Measurements from ENCODE around the gene PKMYT1. TPM values are rescaled to one million over a fixed set of nuclear protein-coding genes. Genes with fewer than 3 reads are reported as not detected.

The PKMYT1 gene
- total RNA-seq, 2 donors from 2014 or later = 5.9 TPM; not detected in 1

DNA sequence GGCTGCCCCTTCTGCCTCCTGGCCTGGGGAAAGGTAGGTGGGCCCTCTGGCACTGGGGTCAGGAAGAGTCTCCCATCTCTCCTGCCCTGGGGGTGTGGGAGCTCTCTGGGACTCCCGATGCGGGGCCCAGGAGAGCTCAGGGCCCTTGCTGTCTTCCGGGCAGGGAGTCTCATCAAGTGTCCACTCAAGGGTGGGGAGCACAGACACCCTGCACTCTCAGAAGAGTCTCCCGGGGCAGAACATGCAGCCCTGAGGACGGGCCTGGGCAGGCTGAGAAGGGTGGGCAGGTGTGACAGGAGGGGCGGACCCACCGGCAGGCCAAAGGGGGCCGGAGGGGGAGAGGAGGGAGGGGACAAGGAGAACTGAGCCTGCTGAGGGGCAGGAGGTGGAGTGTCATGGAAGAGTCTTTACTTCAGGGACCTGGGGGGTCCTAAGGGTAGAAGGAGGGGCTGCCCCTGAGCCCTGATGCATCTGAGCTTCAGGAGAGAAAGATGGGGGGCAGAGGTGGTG lies 8.4 kb upstream of the PKMYT1 start:
- Histone ChIP-seq H3K4me3 (no peak overlapping the region), H3K36me3 (no peaks in the 10 kb centered on the region), H3K27ac (no peak overlapping the region), H3K4me1 (ENCODE audit: control insufficient read depth in 1 of 2, low read depth in 2 of 2) (peaks cover 0 to 12% of the 10 kb centered on the region in 2 donors), H3K9me3 (no peaks in the 10 kb centered on the region), H3K27me3 (replicated peaks; ENCODE audit: insufficient read depth) (no peaks in the 10 kb centered on the region)
- DNase-seq (ENCODE audit: low spot score) (no peak), ATAC-seq (ENCODE audit: insufficient number of reproducible peaks, low FRiP score, low read depth) (no peak)
- TF ChIP-seq, protein P1, sequence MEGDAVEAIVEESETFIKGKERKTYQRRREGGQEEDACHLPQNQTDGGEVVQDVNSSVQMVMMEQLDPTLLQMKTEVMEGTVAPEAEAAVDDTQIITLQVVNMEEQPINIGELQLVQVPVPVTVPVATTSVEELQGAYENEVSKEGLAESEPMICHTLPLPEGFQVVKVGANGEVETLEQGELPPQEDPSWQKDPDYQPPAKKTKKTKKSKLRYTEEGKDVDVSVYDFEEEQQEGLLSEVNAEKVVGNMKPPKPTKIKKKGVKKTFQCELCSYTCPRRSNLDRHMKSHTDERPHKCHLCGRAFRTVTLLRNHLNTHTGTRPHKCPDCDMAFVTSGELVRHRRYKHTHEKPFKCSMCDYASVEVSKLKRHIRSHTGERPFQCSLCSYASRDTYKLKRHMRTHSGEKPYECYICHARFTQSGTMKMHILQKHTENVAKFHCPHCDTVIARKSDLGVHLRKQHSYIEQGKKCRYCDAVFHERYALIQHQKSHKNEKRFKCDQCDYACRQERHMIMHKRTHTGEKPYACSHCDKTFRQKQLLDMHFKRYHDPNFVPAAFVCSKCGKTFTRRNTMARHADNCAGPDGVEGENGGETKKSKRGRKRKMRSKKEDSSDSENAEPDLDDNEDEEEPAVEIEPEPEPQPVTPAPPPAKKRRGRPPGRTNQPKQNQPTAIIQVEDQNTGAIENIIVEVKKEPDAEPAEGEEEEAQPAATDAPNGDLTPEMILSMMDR (IDR thresholded peaks at IDR 0.05) = no peak

DNA sequence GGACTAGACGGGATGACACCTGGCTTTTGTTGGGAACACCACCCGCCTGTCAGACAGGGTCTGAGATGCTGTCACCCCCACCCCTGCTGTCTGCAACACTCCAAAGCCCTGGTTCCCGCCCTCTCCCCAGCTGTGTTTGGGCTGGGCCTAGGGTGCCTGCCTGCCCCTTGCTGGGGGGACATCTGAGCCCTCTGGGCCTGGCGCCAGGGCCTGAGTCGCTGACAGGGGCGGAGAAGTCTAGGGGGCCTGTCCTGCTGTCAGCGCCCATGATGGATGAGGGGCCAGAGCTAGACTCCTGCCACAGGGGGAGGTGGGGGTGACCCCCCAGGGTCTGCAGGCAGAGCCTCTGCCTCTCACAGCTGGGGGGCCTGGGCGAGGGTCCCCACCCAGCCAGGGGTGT lies 7.6 kb upstream of the PKMYT1 start:
- TF ChIP-seq, protein P1 (IDR thresholded peaks at IDR 0.05) = no peak
- H3K27me3 ChIP-seq (replicated peaks; ENCODE audit: insufficient read depth) = no peaks in the 10 kb centered on the region
- no peak for ATAC-seq (ENCODE audit: insufficient number of reproducible peaks, low FRiP score, low read depth)
- H3K4me3 ChIP-seq = no peak overlapping the region
- H3K9me3 ChIP-seq = no peaks in the 10 kb centered on the region
- no peaks in the 10 kb centered on the region for H3K36me3 ChIP-seq
- H3K4me1 ChIP-seq (ENCODE audit: control insufficient read depth in 1 of 2, low read depth in 2 of 2) = peaks cover 0 to 13% of the 10 kb centered on the region in 2 donors
- DNase-seq (ENCODE audit: low spot score) = no peak
- H3K27ac ChIP-seq = no peak overlapping the region

DNA sequence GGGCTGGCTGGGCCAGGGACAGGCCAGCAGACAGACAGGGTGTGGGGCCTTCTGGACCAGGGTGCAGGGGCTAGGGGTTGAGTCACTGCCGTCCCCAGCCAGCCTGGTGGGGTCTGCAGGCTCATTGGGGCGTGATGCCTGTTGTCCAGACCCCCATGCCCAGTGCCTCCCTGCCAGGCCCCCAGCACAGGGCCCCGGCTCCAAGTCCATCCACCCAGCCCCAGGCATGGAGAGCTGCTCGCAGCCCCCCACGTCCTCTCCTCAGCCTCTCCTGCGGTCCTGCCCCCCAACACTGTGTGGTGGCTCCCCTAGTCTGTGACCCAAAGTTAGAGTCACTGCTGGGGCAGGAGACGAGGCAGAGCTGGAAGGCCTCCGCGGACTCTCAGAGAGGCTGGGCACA lies 7.0 kb upstream of the PKMYT1 start:
- Histone ChIP-seq H3K9me3 (no peaks in the 10 kb centered on the region), H3K36me3 (no peaks in the 10 kb centered on the region), H3K27ac (no peak overlapping the region), H3K4me1 (ENCODE audit: control insufficient read depth in 1 of 2, low read depth in 2 of 2) (peaks cover 0 to 13% of the 10 kb centered on the region in 2 donors), H3K4me3 (no peak overlapping the region), H3K27me3 (replicated peaks; ENCODE audit: insufficient read depth) (no peaks in the 10 kb centered on the region)
- no peak for ATAC-seq (ENCODE audit: insufficient number of reproducible peaks, low FRiP score, low read depth)
- DNase-seq (ENCODE audit: low spot score) = no peak
- TF ChIP-seq, protein P1 (IDR thresholded peaks at IDR 0.05) = no peak

DNA sequence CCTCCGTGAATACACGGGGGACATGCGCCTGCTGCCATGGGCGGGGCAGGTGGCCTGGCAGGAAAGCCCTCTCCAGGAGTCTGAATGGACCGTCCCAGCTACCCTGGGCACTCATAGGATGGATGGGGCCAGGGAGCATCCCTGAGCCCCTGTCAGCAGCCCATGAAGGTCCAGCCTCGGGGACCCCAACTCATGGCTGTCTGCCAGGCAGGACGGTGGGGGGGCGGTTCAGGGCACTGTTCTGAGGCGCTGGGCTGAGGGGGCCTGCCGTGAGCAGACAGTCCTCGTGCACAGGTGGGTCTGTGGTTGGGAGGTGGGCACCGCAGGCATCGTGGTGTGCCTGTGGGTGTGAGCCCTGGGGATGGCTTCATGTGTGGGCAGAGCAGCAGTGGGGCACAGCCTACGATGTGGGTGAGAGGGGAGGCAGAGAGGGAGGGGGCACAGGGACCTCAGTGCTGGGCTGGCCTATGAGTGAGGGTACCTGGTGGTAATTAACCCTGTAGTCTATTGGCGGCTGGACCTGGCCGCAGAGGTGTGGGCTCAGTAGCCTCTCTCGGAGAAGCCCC lies 6.5 kb upstream of the PKMYT1 start:
- Histone ChIP-seq H3K4me3 (no peak overlapping the region), H3K27ac (no peak overlapping the region), H3K9me3 (no peaks in the 10 kb centered on the region), H3K4me1 (ENCODE audit: control insufficient read depth in 1 of 2, low read depth in 2 of 2) (peaks cover 0 to 13% of the 10 kb centered on the region in 2 donors), H3K27me3 (replicated peaks; ENCODE audit: insufficient read depth) (no peaks in the 10 kb centered on the region), H3K36me3 (no peaks in the 10 kb centered on the region)
- DNase-seq (ENCODE audit: low spot score) (no peak), ATAC-seq (ENCODE audit: insufficient number of reproducible peaks, low FRiP score, low read depth) (no peak)
- TF ChIP-seq, protein P1 (IDR thresholded peaks at IDR 0.05) = no peak

DNA sequence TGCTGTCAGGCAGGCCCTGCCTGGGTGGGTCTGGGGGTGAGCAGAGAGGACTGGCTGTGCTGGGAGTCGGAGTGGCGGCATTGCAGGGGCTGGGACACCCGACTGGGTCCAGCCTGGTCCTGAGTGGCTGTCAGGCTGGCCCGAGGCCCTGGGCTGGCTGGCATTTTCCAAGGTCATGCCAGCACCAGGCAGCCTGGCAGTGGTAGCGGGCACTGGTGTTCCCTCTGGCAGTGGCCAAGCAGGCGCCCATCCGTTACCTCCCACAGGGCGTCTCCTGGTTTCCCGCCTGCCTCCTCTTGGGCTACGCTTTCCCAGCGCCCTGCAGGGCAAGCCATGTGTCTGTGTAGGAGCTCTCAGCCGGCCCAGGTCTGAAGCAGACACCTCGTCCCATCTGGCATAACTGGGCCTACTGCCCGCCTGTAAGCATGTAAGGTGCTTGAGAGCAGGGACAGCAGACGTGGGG lies 5.7 kb upstream of the PKMYT1 start:
- TF ChIP-seq, protein P1 (IDR thresholded peaks at IDR 0.05) = no peak
- no peaks in the 10 kb centered on the region for H3K27me3 ChIP-seq (replicated peaks; ENCODE audit: insufficient read depth)
- no peak overlapping the region for H3K4me3 ChIP-seq
- no peaks in the 10 kb centered on the region for H3K36me3 ChIP-seq
- no peaks in the 10 kb centered on the region for H3K9me3 ChIP-seq
- DNase-seq (ENCODE audit: low spot score) (no peak), ATAC-seq (ENCODE audit: insufficient number of reproducible peaks, low FRiP score, low read depth) (no peak)
- H3K27ac ChIP-seq = no peak overlapping the region
- H3K4me1 ChIP-seq (ENCODE audit: control insufficient read depth in 1 of 2, low read depth in 2 of 2) = peaks cover 4 to 20% of the 10 kb centered on the region in 2 donors
